Glutamatergic neuron (in vitro differentiated cells): ENCODE data around the gene TXNL4A. TPM values are rescaled to one million over a fixed set of nuclear protein-coding genes. Genes with fewer than 3 reads are reported as not detected.
"Not testable (repeated sequence)": the region's sequence is repeated elsewhere in the genome, so short reads cannot be mapped to it uniquely, and the experiment has no call there.

ENCODE experiments used
- DNase-seq: peaks from one replicate; pipeline ENCODE4 v3.0.0; 2022
- H3K27ac Mint-ChIP-seq: one replicate; pipeline ENCODE4 v1.8.0; 2020; ENCODE audit warnings: mild to moderate bottlenecking, mixed read lengths, inconsistent platforms; ENCODE audit not compliant: unreplicated experiment
- H3K27me3 Mint-ChIP-seq: one replicate; pipeline ENCODE4 v1.8.0; 2020; ENCODE audit warnings: mild to moderate bottlenecking, moderate library complexity, mixed read lengths, inconsistent platforms; ENCODE audit not compliant: unreplicated experiment
- H3K36me3 Mint-ChIP-seq: one replicate; pipeline ENCODE4 v1.8.0; 2020; ENCODE audit warnings: mild to moderate bottlenecking, mixed read lengths, inconsistent platforms; ENCODE audit not compliant: unreplicated experiment
- H3K4me1 Mint-ChIP-seq: one replicate; pipeline ENCODE4 v1.8.0; 2020; ENCODE audit warnings: mild to moderate bottlenecking, low read depth, mixed read lengths, inconsistent platforms; ENCODE audit not compliant: unreplicated experiment
- H3K4me3 Mint-ChIP-seq: one replicate; pipeline ENCODE4 v1.8.0; 2020; ENCODE audit warnings: mild to moderate bottlenecking, mixed read lengths, inconsistent platforms; ENCODE audit not compliant: unreplicated experiment
- H3K9me3 Mint-ChIP-seq: one replicate; pipeline ENCODE4 v1.8.0; 2020; ENCODE audit warnings: mild to moderate bottlenecking, moderate library complexity, mixed read lengths, inconsistent platforms; ENCODE audit not compliant: unreplicated experiment
- total RNA-seq: library from RNA; stranded (reverse); fragmentation: NEBNext Ultra II Directional; extraction: Animal tissue kit (Norgen Biotek cat#: 25700); gene quantifications from one replicate; pipeline ENCODE4 v1.2.1, GENCODE V29; 2021; ENCODE audit not compliant: unreplicated experiment
- TF ChIP-seq, protein P1 (sequence below): fragments of 200-600 bp; sonication (generic); IDR thresholded peaks from one replicate; pipeline ENCODE4 v1.5.0; 2021; ENCODE audit not compliant: partially characterized antibody, unreplicated experiment

The TXNL4A gene
- total RNA-seq, 1 donor from 2014 or later: 104 TPM

GRCh38 chr18:80034068-80034851 is 45.9 kb upstream of the TXNL4A start, which contains the start of gene RBFA:
RBFA (plus strand) TSS chr18:80034434; CDS start chr18:80034496, 62 bp downstream.
- Mint-ChIP-seq H3K36me3 (peaks cover 12% of the 10 kb centered on the region), H3K9me3 (peaks cover 25% of the 10 kb centered on the region), H3K4me1 (peaks cover 37% of the 10 kb centered on the region), H3K27ac (peak within 1 kb of the TSS; percentile 95), H3K4me3 (peak within 1 kb of the TSS; percentile 97), H3K27me3 (peaks cover 18% of the 10 kb centered on the region)
- DNase-seq: peak; percentile 100
- TF ChIP-seq, protein P1, sequence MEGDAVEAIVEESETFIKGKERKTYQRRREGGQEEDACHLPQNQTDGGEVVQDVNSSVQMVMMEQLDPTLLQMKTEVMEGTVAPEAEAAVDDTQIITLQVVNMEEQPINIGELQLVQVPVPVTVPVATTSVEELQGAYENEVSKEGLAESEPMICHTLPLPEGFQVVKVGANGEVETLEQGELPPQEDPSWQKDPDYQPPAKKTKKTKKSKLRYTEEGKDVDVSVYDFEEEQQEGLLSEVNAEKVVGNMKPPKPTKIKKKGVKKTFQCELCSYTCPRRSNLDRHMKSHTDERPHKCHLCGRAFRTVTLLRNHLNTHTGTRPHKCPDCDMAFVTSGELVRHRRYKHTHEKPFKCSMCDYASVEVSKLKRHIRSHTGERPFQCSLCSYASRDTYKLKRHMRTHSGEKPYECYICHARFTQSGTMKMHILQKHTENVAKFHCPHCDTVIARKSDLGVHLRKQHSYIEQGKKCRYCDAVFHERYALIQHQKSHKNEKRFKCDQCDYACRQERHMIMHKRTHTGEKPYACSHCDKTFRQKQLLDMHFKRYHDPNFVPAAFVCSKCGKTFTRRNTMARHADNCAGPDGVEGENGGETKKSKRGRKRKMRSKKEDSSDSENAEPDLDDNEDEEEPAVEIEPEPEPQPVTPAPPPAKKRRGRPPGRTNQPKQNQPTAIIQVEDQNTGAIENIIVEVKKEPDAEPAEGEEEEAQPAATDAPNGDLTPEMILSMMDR: no peak

DNA sequence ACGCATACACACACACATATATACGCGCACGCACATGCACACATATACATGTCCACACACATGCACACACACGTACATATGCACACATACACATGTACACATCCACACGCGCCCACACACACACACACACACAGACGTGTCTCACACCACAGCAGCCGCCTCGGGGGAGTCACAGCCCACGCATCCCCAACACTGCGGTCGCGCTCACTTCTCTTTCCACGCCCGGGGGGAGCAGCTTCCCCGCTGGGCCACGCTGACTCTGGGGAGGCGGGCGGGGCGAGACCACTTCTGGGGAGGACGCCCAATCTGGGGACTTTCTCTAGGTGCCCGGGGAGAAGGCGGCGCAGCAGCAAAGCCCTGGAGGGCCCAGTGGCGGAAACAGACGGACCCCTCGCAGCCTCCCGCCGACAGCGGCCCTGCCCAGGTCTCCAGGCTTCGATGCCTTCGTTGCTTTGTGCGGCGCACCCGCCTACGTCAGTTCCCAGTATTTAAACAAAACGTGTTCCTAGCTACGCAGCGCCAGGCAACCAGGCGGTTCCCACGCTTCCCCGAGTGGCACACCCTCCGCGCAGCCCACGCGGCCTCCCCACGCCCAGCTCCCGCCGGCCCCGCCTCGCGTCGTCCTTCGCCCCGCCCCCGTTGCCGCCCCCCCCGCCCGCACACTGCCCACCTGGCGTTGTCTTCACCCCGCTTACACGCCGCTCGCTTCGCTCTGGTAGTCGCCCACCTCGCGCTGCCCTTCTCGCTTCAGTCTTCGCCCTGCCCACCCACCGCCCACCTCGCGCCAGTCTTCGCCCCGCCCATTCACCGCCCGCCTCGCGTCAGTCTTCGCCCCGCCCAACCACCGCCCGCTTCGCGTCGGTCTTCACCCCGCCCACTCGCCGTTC is 45.1 kb upstream of the TXNL4A start:
- peaks cover 18% of the 10 kb centered on the region for H3K27me3 Mint-ChIP-seq
- peaks cover 11% of the 10 kb centered on the region for H3K36me3 Mint-ChIP-seq
- peak overlapping the region; percentile 96 for H3K4me3 Mint-ChIP-seq
- TF ChIP-seq, protein P1: no peak
- no peak for DNase-seq
- peaks cover 32% of the 10 kb centered on the region for H3K4me1 Mint-ChIP-seq
- H3K9me3 Mint-ChIP-seq: peaks cover 25% of the 10 kb centered on the region
- peak overlapping the region; percentile 95 for H3K27ac Mint-ChIP-seq

GRCh38 chr18:80029690-80030089 is 41.3 kb upstream of the TXNL4A start:
- Mint-ChIP-seq H3K4me1 (peaks cover 4% of the 10 kb centered on the region), H3K27me3 (peaks cover 13% of the 10 kb centered on the region), H3K27ac (no peak overlapping the region), H3K4me3 (no peak overlapping the region), H3K9me3 (peaks cover 10% of the 10 kb centered on the region), H3K36me3 (peaks cover 38% of the 10 kb centered on the region)
- DNase-seq: no peak
- TF ChIP-seq, protein P1: no peak

GRCh38 chr18:80027719-80028118 is 39.4 kb upstream of the TXNL4A start:
- Mint-ChIP-seq H3K36me3 (peaks cover 56% of the 10 kb centered on the region), H3K9me3 (peaks cover 12% of the 10 kb centered on the region)
- DNase-seq, H3K4me3 Mint-ChIP-seq, H3K27me3 Mint-ChIP-seq, H3K27ac Mint-ChIP-seq, H3K4me1 Mint-ChIP-seq: not testable (repeated sequence)

- H3K27me3 Mint-ChIP-seq: peaks cover 6% of the 10 kb centered on the region
- H3K9me3 Mint-ChIP-seq: peaks cover 16% of the 10 kb centered on the region
- TF ChIP-seq, protein P1: no peak
- no peak overlapping the region for H3K27ac Mint-ChIP-seq
- no peak overlapping the region for H3K4me3 Mint-ChIP-seq
- H3K36me3 Mint-ChIP-seq: peaks cover 60% of the 10 kb centered on the region
- no peaks in the 10 kb centered on the region for H3K4me1 Mint-ChIP-seq
- DNase-seq: no peak
Observed at GRCh38 chr18:80026363-80026762, 38.0 kb upstream of the TXNL4A start.
